HS-27A (cell line): Measurements from ENCODE around the gene ETV6.

Experiments used
- DNase-seq: peaks from one replicate; pipeline ENCODE4 v3.0.0-alpha.2; 2012; ENCODE audit warnings: low read depth, missing footprints

The ETV6 gene

DNA sequence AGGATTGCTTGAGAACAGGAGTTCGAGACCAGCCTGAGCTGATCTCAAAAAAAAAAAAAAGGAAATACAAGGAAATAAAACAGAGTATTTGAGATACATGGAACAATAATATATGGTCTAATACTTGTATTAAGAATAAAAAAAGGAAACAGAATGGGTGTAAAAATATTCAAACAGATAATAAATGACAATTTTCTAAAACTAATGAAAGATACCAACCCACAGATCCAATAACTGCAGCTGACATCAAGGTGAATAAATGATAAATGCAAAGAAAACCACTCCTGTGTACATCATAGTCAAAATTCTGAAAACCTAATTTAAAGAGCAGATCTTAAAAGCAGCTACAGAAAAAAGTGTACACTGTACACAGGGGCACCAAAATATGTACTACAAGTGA lies 4.1 kb upstream of the ETV6 start:
- DNase-seq: no peak

DNA sequence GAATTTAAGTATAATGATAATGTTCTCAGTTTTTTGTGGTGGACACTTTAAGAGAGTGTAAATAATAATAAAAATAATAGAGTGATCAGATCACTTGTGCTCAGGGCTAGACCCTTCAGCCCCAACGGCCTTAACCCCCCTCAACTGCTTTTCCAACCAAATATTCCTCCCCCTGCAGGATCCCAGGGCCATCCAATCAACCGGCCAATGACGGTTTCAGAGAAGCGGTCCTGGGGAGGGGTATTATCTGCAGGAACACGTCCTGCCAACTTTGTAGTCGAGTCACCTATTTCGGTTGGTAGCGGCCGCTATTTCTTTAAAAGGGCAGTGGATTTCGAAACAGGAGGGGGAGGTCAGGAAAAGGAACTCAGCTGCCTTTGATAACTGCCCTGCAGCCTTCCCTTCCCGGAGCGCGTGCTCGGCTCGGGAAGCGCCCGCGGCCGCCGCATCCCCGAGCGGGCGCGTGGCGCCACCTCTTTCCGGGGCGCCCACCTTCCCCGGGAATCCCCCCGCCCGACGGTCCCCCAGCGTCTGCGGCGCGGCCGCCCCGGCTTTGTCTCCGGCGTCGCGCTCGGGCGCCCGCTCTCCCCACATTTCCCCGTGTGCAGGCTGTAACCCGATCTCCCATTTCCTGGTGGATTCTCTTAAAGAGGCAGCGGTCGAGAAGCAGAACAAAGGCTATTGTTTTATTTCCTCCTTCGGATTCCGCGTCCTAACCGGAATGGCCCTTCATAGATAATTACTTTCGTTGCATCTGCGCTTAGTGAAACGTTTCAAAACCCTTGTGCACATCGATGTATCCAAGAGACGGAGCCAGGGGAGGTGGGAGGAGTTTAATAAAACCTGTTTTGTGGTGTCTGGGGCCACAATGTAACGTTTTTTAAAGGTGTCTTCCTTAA lies 711 bp upstream of the ETV6 start:
- peak; percentile 85 for DNase-seq

DNA sequence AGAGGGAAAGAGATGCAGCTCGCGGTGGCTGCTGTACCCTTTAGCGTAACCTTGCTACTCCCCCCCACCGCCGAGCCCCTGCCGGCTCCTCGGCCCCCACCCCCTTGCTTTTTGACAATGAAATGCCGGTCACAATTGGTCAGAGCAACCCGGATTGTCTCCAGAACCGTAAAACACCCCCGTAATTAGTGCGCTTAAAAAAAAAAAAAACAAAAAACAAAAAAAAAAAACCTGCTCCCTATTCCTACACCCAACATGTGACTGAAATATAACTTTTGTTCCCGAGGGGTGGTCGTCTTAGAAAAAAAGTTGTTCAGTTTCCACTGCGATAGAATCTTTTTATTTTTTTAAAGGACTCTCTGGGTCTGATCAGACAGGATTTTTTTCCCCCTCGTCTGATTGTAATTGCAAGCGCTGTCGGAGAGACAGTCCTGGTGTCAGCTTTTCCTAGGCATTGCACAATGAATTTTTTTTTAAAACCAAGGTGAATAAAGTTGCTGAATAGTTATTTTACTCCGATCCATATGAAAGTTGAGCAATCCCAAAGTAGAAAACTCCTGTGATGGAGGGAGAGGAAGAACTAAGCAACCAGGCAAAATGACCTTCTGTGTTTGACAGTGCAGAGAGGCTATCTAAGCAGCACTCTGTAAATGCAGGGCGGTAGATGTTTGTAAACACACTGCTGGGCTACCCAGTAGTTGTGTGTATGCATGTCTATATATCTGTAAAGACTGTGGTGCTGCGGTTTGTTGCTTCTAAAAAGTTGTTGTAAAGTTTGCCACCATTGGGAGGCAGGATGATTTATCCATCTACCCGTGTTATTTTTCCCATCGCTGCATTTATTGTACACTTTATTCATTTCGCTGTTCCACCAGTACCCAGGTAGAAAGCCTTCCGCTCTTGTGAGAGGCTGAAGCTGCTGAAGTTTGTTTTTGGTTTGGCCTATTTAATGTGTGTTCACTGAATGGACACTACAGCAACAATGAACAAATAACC lies 1.1 kb downstream of the ETV6 start:
- DNase-seq: no peak

DNA sequence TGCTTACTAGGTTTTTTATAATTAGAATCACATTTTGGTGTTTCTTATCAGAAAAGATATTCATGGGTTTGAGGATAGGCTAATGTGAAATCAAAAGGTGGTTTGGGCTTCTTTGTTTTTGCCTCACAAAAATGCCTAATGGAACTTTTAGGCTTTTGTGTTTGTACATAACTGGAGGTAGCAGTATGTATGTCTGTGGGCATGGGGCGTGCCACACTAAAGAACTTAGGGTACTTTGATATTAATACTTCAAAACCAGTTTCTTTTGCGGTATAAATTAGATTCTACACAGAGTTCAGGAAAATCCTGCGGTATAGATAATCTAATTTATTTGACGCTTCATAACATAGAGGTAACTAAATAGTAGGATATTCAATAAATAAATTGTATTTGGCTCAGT lies 1.9 kb downstream of the ETV6 start:
- DNase-seq: no peak

DNA sequence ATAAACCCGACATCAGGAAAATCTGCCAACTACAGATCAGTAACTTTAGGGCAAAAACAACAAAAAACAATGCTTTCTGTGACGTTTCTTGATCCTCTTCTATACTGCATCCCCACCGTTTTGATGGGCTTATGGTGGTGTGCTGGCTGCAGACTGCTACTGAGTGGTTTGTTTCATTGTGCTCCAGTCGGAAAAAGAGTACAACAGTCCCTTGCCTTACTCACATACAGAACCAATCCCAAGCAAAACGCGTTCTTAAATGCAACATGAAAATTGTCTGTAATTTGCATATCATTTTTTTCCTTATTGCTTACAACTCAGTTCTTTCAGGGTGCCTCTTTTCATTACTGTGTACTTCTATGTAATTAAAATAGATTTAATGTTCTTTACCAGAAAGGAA lies 2.3 kb downstream of the ETV6 start:
- DNase-seq: no peak

DNA sequence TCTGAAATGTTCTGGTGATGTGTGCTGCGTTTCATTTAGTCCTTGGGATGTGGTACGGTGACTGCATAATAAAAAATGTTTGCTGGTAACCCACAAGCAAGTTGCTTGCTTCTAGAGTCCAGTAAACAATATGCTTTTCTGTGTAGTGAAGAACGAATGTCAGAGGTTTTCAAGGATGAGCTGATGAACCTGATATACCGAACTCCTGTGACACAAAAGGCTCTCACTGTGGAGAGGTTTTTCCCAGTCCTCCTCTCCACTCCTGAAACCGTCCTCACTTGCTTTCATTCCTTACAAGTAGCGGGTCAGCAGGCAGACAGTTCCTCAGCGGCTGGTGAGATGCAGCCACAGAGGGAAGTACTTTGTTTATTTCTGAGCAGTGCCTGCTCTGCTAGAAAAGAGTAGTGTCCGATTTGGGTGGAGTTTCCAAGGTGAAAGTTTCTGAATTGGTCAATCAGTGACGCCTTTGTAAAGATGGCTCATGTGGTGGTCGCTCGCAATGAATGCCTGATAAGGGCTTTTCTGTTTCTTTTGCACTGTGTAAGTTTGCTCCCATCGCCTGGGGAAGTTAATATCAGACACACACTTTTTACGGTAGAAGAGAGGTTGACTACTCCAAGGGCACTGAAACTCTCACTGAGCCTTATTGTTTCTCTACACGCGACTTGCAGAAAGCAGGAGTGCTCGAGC lies 3.0 kb downstream of the ETV6 start:
- no peak for DNase-seq

DNA sequence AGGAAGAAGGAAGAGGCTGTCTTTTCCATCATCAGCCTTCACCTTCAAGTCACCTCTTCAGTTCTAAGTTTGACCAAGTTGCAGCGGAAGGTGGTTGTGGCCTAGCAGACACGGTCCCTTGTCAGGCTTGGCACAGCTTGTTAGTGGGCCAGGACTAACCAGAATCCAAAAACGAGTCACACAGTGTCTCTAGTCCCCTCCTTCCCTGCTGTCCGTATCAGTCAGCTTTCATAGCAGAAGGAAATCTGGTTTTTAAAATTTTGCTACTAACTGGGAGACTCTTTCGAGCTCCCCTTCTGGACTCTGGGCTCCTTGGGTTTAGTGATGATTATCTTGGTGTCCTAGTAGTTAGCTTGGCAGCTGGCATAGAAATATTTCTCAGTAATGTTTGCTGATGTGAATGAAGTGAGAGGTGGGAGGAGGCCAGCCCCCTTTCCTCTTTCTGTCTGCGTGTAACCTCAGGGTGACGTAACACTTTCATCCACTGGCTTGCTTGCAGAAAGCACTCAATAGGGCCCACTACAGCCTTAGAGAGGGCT lies 3.8 kb downstream of the ETV6 start:
- no peak for DNase-seq

DNA sequence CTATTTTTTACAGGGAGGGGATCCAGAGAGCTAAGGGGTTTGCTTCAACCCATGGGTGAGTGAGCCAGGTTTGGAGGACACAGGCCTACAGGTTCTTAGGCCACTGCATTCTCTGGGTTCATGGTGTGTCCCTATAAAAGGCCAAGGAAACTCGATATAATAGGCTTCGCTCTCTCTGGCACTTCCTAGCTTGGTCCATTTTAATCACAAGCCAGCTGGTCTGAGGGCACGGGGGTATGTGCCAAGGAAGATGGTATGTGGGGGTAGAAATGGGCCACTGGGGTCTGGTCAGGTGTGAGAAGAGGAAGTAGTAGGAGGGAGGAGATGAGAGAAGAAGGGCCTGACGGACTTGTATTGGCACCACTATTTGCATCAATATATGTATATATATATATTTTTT lies 4.9 kb downstream of the ETV6 start:
- no peak for DNase-seq

DNA sequence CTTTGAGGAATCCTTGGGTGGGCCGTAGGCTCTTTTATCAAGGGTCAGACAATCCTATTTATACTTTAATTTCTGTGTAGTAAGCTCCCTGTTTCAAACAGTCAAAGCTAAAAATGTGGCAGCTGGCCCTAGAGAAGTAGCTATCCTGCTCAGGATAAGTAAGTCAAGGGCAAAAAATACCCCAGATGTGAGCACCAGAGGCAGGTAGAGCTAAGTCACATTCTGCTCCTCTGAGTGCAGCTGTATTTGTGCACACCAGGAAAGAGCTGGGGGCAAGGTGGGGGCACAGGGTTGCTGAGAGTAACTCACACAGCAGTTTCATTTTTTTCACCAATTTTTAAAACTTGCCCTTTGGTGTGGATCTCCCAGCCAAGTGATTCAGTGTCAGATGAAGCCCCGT lies 5.3 kb downstream of the ETV6 start:
- DNase-seq: no peak

DNA sequence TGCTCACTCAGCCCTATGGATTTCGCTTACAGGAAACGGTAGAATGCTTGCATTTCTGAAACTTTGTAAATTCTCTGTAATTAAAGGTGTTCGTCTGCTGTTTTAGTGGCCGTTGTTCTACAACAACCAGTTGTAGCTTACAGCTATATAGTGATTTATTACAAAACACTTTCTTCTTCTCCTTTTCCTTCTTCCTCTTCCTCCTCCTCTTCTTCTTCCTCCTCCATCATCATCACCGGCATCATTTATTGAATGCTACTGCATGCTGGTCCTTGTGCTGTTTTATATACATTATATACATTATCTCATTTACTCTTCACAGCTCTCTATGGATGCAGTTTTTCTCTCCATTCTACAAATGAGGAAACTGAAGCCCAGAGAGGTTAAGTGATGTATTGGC lies 6.4 kb downstream of the ETV6 start:
- no peak for DNase-seq

DNA sequence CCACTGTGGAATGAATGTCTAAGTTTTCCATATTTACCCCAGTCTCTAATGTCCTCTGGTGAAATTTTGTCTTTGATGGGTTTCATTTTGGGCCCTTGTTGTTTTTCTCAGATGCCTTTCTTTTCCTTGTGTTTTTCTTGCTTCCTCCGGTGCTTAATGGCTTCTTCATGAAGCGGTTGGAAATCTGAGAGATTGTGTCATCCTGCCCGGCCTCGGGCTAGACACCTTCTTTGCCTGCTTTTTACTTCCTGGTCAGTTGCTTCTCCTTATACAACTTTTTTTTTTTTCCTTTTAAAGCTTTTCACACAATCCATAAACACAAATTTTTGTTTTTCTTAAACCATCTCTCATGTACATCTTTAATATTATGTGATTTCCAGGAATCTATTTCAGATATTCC lies 7.1 kb downstream of the ETV6 start:
- DNase-seq: no peak

DNA sequence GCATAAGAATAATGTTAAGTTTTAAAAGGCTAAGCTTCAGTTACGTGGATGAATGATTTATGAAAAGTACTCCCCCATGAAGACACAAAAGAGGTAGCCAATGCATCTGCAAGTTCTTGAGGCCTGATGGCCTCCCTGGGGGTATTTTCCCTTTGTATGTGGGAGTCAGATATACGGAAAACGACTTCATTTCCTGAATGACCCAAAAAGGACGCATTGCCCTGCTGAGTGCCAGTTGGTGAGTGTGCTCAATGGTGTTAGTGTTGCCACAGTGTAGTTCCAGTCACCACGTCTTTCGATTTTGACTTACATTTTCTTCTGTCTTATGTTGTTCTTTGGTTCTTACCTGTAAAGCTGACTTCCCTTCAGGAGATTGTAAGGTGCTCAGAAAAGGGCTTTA lies 8.0 kb downstream of the ETV6 start:
- DNase-seq: no peak

DNA sequence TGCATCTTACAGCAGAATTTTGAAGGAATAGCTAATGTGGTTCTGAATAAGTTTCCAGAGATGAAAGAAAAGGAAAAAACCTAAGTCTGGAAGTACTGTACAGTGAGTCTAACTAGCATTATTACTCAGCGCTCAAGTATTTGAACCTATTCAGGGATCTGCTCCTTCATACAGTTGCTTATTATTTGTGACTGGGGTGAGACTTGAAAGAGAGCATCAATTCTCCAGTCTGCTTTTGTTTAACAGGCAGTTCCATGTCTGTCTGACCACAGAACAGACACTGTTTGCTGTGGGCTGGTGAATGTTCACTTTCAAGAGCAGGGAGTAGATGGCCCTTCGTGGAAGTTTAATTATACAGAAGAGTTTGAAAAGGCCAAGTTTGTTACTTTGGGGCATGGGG lies 9.3 kb downstream of the ETV6 start:
- DNase-seq: no peak

DNA sequence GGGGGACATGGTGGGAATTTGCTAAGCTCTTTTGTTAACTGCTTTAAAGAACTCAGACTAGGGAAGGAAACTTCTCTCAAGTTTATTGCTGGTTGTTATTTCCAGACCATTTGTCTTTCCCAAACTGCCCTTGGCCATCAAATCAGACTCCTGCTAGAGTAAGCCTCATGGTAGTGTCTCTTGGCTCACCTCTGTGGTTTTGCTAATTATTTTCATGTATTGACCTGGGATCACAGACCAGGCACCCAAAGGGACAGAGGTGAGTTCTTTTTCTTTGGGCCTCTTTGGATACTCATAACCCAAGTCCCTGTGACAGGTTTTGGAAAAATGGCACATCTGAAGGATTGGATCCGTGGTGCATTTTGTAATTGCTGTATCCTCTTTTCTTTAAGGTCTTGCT lies 11.2 kb downstream of the ETV6 start:
- DNase-seq: no peak

DNA sequence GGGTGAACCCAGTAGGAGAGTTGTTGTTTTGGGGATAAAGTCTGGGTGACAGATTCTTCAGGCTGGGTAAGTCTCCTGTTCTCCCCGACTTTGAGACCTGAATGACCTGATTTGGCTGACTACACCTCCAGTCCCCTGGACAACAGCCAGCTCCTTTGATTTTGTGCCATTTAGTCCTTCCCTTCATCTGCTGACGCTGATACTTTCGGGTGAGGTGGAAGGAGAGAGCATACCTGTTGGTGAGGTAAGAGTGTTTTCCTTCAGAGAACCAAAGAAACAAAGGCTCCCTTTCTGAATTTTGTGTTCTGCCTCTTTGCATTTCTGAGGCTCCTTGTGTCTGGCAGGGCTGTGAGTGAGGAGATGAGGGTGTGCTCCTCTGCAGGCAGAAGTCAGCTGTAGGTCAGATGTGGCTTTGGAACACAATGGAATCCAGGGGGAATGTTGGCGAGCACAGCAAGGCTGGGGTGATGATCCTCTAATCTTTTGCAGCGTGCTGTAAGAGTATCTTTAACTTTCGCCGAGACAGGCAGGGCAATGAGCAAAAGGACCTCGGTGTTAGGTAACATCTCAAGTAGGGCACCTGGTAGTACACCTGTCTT lies 12.1 kb downstream of the ETV6 start:
- no peak for DNase-seq

DNA sequence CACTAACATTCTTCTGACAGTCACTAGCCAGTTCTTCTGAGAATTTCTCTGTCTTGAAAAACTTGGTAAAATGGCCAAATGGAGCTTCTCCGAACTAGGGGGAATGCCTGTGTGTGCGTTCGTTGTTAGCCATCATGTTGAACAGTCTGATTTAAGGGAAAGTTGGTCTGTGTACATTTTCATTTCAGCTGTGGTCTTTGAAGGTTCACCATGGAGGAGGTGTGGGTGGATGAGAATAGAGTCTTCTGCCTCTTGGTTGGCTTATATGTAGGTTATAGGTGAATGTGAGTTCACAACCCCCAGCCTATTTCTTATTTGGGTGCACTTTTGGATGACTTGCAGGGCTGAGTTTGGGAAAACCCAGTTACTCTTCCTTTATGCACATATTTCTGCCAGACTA lies 12.9 kb downstream of the ETV6 start:
- DNase-seq: no peak

DNA sequence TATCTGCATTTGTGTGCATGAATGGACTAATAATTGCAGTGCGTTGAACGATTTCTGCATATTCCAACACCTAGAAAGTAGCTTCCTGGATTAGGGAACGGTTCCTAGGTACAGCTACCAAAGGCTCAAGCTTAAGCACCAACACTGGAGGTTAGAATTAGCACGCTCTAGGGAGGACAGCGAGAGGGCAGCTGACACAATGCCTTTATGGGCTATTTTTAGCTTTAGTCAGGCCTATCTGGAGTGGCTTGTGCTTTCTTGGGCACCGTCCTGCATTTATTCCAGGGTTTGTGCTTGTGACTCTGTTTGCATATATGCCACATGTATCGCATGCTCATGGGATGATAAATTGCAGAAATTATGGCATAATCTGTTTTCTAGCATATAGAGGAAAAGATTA lies 13.7 kb downstream of the ETV6 start:
- DNase-seq: no peak

DNA sequence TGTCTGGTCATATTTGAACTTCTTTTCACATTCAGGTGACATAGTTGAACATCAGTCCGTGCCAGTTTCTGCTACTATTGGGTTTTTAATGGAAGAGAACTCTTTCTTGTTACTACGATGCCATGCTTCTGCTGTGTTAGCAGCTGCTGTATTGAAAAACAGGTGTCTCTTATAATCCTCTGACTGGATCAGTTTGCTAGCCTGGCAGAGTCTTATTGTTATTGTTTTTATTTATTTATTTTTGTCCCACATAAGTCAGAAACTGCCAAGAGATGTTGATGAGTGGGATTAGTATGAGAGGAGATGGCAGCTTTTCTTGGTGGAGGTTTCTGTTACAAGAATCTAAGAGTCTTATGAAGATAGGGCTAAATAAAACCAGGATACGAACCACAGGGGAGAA lies 14.6 kb downstream of the ETV6 start:
- no peak for DNase-seq

DNA sequence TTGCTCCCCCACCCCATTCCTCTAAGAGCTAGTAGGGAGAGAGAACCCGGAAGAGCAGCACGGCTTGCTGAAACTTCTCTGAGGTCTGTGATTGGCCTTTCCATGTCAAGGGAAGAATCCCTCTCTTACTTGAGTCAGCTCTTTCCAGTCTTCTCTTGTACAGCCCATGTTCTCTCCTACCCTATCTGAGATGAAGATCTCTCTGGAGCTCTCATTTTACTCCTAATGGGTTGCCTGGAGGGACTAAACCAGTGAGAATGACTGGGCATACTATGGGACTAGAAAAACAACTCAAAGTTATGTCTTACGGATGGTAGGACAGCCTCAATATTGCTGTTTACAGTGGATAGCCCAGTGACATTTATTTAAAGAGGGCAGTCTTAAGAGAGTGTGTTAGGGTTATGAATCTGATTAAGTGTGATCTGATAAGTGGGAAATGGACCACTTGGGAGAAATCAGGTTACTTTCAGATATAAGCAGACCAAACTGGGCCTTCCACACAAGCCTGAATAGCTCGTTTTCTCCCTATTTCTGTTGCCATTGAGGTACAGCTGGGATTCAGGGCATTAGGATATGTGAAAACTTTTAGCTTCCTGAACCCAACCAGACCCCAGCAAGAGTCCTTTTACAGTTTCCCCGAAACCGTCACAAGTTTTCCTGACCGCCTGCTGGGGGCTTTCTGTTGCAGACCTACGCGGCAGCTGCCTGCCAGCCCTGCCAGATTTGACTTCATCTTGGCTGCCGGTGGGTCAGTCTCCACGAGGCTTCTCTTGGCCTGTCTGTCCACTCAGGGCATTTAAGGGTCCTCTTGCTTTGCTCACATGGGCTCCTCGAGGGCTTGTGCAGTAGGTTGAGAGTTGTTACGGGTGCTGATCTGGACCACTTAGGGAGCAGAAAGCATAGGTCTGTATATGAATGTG lies 16.9 kb downstream of the ETV6 start:
- no peak for DNase-seq

DNA sequence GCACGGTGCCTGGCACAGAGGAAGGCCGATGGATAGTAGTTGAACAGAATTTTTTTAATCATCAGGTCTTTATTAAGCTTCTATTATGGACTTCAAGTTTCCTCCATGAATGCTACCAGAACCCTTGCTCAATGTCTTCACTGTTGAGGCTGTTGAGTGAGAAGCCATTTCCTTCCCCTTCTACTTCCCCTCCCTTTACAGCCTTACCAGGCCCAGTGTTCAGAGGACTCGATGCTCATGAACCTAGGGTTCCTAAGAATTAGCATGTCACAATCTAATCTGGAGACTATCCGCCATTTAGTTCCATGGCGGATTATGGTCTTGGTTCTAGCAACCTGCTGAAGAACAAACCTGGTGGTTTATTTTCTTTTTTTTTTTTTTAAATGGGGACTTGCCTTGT lies 17.7 kb downstream of the ETV6 start:
- DNase-seq: no peak

DNA sequence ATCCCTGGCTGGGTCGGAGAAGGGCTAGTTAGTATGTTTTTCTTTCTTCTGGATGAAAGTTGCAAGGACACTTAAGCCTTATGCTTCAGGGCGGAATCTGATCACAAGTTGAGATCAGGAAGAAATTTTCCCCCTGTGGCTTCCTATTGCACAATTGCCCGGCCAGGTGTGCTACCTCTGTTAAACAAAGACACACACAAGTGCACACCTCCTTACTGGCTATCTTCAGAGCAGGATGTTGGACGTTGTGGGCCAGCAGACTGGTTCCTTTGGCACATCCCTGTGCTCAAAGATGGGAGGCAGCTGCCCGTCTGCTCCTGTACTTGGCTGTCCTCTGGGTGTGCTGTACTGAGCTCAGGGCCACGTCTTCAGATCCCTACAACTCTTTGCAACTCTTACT lies 19.1 kb downstream of the ETV6 start:
- DNase-seq: no peak
